CD4-positive, alpha-beta memory T cell (primary cell): ENCODE results near the gene SLC13A3. TPM values are rescaled to one million over a fixed set of nuclear protein-coding genes. Genes with fewer than 3 reads are reported as not detected.

ENCODE experiments used
- CTCF ChIA-PET: fragments of 350-600 bp; sonication (Branson Sonifier 250); formaldehyde crosslinking; loops from one replicate; lab custom pipeline; 2021; ENCODE audit warnings: inconsistent platforms; ENCODE audit not compliant: partially characterized antibody; lab: Charles Lee
- POLR2A ChIA-PET: fragments of 350-600 bp; sonication (Branson Sonifier 250); formaldehyde crosslinking; loops from one replicate; lab custom pipeline; 2021; ENCODE audit not compliant: partially characterized antibody; lab: Charles Lee
- DNase-seq, 5 donors: peaks; one replicate each; pipeline versions ENCODE4 v3.0.0 to v3.0.0-alpha.2; 2020 to 2022; ENCODE audit warnings: mixed read lengths in 1 of 5
- H3K27ac ChIP-seq: one replicate; pipeline ENCODE4 v1.7.0; 2013; ENCODE audit warnings: low read depth, low read length
- H3K27me3 ChIP-seq: 2 replicates; pipeline ENCODE4 v1.7.0; 2013; ENCODE audit warnings: mild to moderate bottlenecking, low read length, moderate library complexity; ENCODE audit not compliant: insufficient read depth
- H3K36me3 ChIP-seq: 2 replicates; pipeline ENCODE4 v1.7.0; 2013; ENCODE audit warnings: mild to moderate bottlenecking, low read length, moderate library complexity; ENCODE audit not compliant: insufficient read depth
- H3K4me1 ChIP-seq: 2 replicates; pipeline ENCODE4 v1.7.0; 2013; ENCODE audit warnings: mild to moderate bottlenecking, low read length, moderate library complexity; ENCODE audit not compliant: insufficient read depth
- H3K4me3 ChIP-seq, 2 donors: one replicate each; pipeline ENCODE4 v1.7.0; 2013; ENCODE audit warnings: low read length in 2 of 2, mild to moderate bottlenecking in 1 of 2
- H3K9me3 ChIP-seq, 2 donors: one replicate each; pipeline ENCODE4 v1.7.0; 2013; ENCODE audit warnings: low read length in 2 of 2, control low read depth in 1 of 2; ENCODE audit not compliant: control insufficient read depth in 1 of 2
- H3K27ac Mint-ChIP-seq, 7 donors: one replicate each; pipeline ENCODE4 v1.8.0; 2020 to 2021; ENCODE audit warnings: mixed read lengths in 7 of 7, mild to moderate bottlenecking in 6 of 7, inconsistent platforms in 3 of 7, moderate library complexity in 3 of 7
- H3K27me3 Mint-ChIP-seq, 2 donors: one replicate each; pipeline ENCODE4 v1.8.0; 2020 to 2021; ENCODE audit warnings: mixed read lengths in 2 of 2
- H3K36me3 Mint-ChIP-seq, 2 donors: one replicate each; pipeline ENCODE4 v1.8.0; 2020 to 2021; ENCODE audit warnings: mixed read lengths in 2 of 2, inconsistent platforms in 1 of 2, mild to moderate bottlenecking in 1 of 2
- H3K4me1 Mint-ChIP-seq, 4 donors: one replicate each; pipeline ENCODE4 v1.8.0; 2020 to 2021; ENCODE audit warnings: mixed read lengths in 4 of 4, mild to moderate bottlenecking in 1 of 4
- H3K4me3 Mint-ChIP-seq, 8 donors: one replicate each; pipeline ENCODE4 v1.8.0; 2020 to 2021; ENCODE audit warnings: mixed read lengths in 8 of 8, mild to moderate bottlenecking in 7 of 8, moderate library complexity in 6 of 8, inconsistent platforms in 3 of 8
- H3K9me3 Mint-ChIP-seq, 8 donors: one replicate each; pipeline ENCODE4 v1.8.0; 2020 to 2021; ENCODE audit warnings: mixed read lengths in 8 of 8, mild to moderate bottlenecking in 5 of 8, inconsistent platforms in 3 of 8, moderate library complexity in 1 of 8
- intact Hi-C: fragments of 100-400 bp; cut with micrococcal nuclease; formaldehyde crosslinking; loops from one replicate; pipeline ENCODE4 v1.15.1; 2023
- polyA plus RNA-seq, 2 donors: library from polyadenylated mRNA; unstranded; fragments of 300-500 nt; fragmentation: Illumina TruSeq; gene quantifications; one replicate each; pipeline ENCODE4 v1.2.3, GENCODE V29; 2021
- total RNA-seq, 2 experiments: library from RNA; stranded (reverse); gene quantifications; one replicate each; pipeline ENCODE4 v1.2.3, GENCODE V29; 2021

Gene SLC13A3
- total and polyA plus RNA-seq, 4 experiments from 2014 or later, result 0.36 TPM; not detected in 3

- Mint-ChIP-seq H3K36me3 (peaks cover 0 to 2% of the 10 kb centered on the region in 2 donors), H3K27me3 (peaks cover 7 to 19% of the 10 kb centered on the region in 2 donors), H3K4me3 (no peak overlapping the region), H3K4me1 (no peaks in the 10 kb centered on the region), H3K9me3 (peaks cover 7 to 54% (median 36%) of the 10 kb centered on the region in 8 donors), H3K27ac (peak overlapping the region in 1 of 7 donors; percentile 78)
- Histone ChIP-seq H3K4me1 (no peaks in the 10 kb centered on the region), H3K27me3 (no peaks in the 10 kb centered on the region), H3K4me3 (no peak overlapping the region), H3K27ac (no peak overlapping the region), H3K36me3 (no peaks in the 10 kb centered on the region), H3K9me3 (no peaks in the 10 kb centered on the region)
- intact Hi-C loops, result no loop called here
- DNase-seq, result no peak
- CTCF ChIA-PET, result no interaction called here
- POLR2A ChIA-PET, result no interaction called here
Observed at GRCh38 chr20:46626758-46627157, 24.5 kb downstream of the SLC13A3 start.

- Mint-ChIP-seq H3K9me3 (peaks cover 7 to 54% (median 36%) of the 10 kb centered on the region in 8 donors), H3K27me3 (peaks cover 5 to 14% of the 10 kb centered on the region in 2 donors), H3K4me1 (no peaks in the 10 kb centered on the region), H3K27ac (no peak overlapping the region), H3K4me3 (no peak overlapping the region), H3K36me3 (peaks cover 0 to 2% of the 10 kb centered on the region in 2 donors)
- ChIA-PET POLR2A (no interaction called here), CTCF (no interaction called here)
- no peaks in the 10 kb centered on the region for H3K36me3 ChIP-seq
- H3K9me3 ChIP-seq, result no peaks in the 10 kb centered on the region
- intact Hi-C loops, result no loop called here
- no peak overlapping the region for H3K4me3 ChIP-seq
- H3K4me1 ChIP-seq, result no peaks in the 10 kb centered on the region
- H3K27me3 ChIP-seq, result no peaks in the 10 kb centered on the region
- no peak for DNase-seq
- H3K27ac ChIP-seq, result no peak overlapping the region
Observed at GRCh38 chr20:46625875-46626373, 25.3 kb downstream of the SLC13A3 start.

GRCh38 chr20:46624946-46625345 lies 26.3 kb downstream of the SLC13A3 start:
- no peak overlapping the region for H3K4me3 Mint-ChIP-seq
- POLR2A ChIA-PET, result no interaction called here

GRCh38 chr20:46622165-46622564 lies 29.1 kb downstream of the SLC13A3 start:
- CTCF ChIA-PET, result no interaction called here
- Histone ChIP-seq H3K27me3 (no peaks in the 10 kb centered on the region), H3K9me3 (no peaks in the 10 kb centered on the region), H3K4me1 (no peaks in the 10 kb centered on the region), H3K36me3 (no peaks in the 10 kb centered on the region), H3K27ac (no peak overlapping the region), H3K4me3 (no peak overlapping the region)
- H3K4me3 Mint-ChIP-seq, result no peak overlapping the region
- no peaks in the 10 kb centered on the region for H3K4me1 Mint-ChIP-seq
- peaks cover 7 to 39% (median 27%) of the 10 kb centered on the region in 8 donors for H3K9me3 Mint-ChIP-seq
- peaks cover 0 to 2% of the 10 kb centered on the region in 2 donors for H3K36me3 Mint-ChIP-seq
- no peak for DNase-seq
- no peak overlapping the region for H3K27ac Mint-ChIP-seq
- peaks cover 3 to 10% of the 10 kb centered on the region in 2 donors for H3K27me3 Mint-ChIP-seq
- intact Hi-C loops, result no loop called here
- POLR2A ChIA-PET, result no interaction called here

More at GRCh38 chr20:46624946-46625345, 26.3 kb downstream of the SLC13A3 start:
- H3K27ac Mint-ChIP-seq, result no peak overlapping the region
- H3K27me3 Mint-ChIP-seq, result peaks cover 5 to 16% of the 10 kb centered on the region in 2 donors
- Histone ChIP-seq H3K36me3 (no peaks in the 10 kb centered on the region), H3K4me3 (no peak overlapping the region), H3K27me3 (no peaks in the 10 kb centered on the region), H3K9me3 (no peaks in the 10 kb centered on the region), H3K27ac (no peak overlapping the region), H3K4me1 (no peaks in the 10 kb centered on the region)
- CTCF ChIA-PET, result no interaction called here
- peaks cover 7 to 48% (median 32%) of the 10 kb centered on the region in 8 donors for H3K9me3 Mint-ChIP-seq
- intact Hi-C loops, result no loop called here
- no peak for DNase-seq
- H3K4me1 Mint-ChIP-seq, result no peaks in the 10 kb centered on the region
- H3K36me3 Mint-ChIP-seq, result peaks cover 0 to 2% of the 10 kb centered on the region in 2 donors

- ChIA-PET CTCF (no interaction called here), POLR2A (no interaction called here)
- no peaks in the 10 kb centered on the region for H3K9me3 ChIP-seq
- Mint-ChIP-seq H3K27me3 (peaks cover 0 to 8% of the 10 kb centered on the region in 2 donors), H3K9me3 (peaks cover 7 to 33% (median 22%) of the 10 kb centered on the region in 8 donors), H3K4me3 (no peak overlapping the region), H3K36me3 (peaks cover 0 to 2% of the 10 kb centered on the region in 2 donors), H3K4me1 (no peaks in the 10 kb centered on the region), H3K27ac (no peak overlapping the region)
- H3K4me1 ChIP-seq, result no peaks in the 10 kb centered on the region
- H3K36me3 ChIP-seq, result no peaks in the 10 kb centered on the region
- H3K27me3 ChIP-seq, result no peaks in the 10 kb centered on the region
- H3K27ac ChIP-seq, result no peak overlapping the region
- H3K4me3 ChIP-seq, result no peak overlapping the region
- no peak for DNase-seq
- intact Hi-C loops, result no loop called here
Observed at GRCh38 chr20:46621492-46621891, 29.8 kb downstream of the SLC13A3 start.

GRCh38 chr20:46619445-46619844 lies 31.8 kb downstream of the SLC13A3 start:
- no peak overlapping the region for H3K27ac Mint-ChIP-seq
- Histone ChIP-seq H3K27me3 (no peaks in the 10 kb centered on the region), H3K36me3 (no peaks in the 10 kb centered on the region), H3K27ac (no peak overlapping the region), H3K4me1 (no peaks in the 10 kb centered on the region), H3K9me3 (no peaks in the 10 kb centered on the region), H3K4me3 (no peak overlapping the region)
- CTCF ChIA-PET, result no interaction called here
- H3K27me3 Mint-ChIP-seq, result peaks cover 0 to 10% of the 10 kb centered on the region in 2 donors
- H3K4me3 Mint-ChIP-seq, result no peak overlapping the region
- no peaks in the 10 kb centered on the region for H3K4me1 Mint-ChIP-seq
- H3K9me3 Mint-ChIP-seq, result peaks cover 3 to 21% (median 10%) of the 10 kb centered on the region in 8 donors
- H3K36me3 Mint-ChIP-seq, result peaks cover 0 to 2% of the 10 kb centered on the region in 2 donors
- POLR2A ChIA-PET, result no interaction called here
- DNase-seq, result no peak
- intact Hi-C loops, result no loop called here

- peaks cover 2 to 15% of the 10 kb centered on the region in 2 donors for H3K27me3 Mint-ChIP-seq
- peaks cover 0 to 14% (median 2%) of the 10 kb centered on the region in 8 donors for H3K9me3 Mint-ChIP-seq
- Histone ChIP-seq H3K27me3 (no peaks in the 10 kb centered on the region), H3K4me3 (no peak overlapping the region), H3K9me3 (no peaks in the 10 kb centered on the region), H3K27ac (no peak overlapping the region), H3K36me3 (no peaks in the 10 kb centered on the region), H3K4me1 (no peaks in the 10 kb centered on the region)
- ChIA-PET POLR2A (no interaction called here), CTCF (no interaction called here)
- intact Hi-C loops, result no loop called here
- no peak for DNase-seq
- no peak overlapping the region for H3K4me3 Mint-ChIP-seq
- no peak overlapping the region for H3K27ac Mint-ChIP-seq
- H3K36me3 Mint-ChIP-seq, result no peaks in the 10 kb centered on the region
- H3K4me1 Mint-ChIP-seq, result no peaks in the 10 kb centered on the region
Observed at GRCh38 chr20:46618316-46619100, 32.8 kb downstream of the SLC13A3 start.
